AG10803 (cell line): ENCODE results near the gene TSG101.

Source experiments
- DNase-seq: peaks from one replicate; pipeline ENCODE4 v3.0.0; 2010; ENCODE audit warnings: low read depth
- H3K4me3 ChIP-seq: 2 replicates; pipeline ENCODE4 v1.5.1; 2011; ENCODE audit warnings: mild to moderate bottlenecking, low read length, control low read depth
- CTCF ChIP-seq: conservative IDR thresholded peaks from 2 replicates; pipeline ENCODE4 v1.5.1; 2011; ENCODE audit warnings: mild to moderate bottlenecking, low read length, control low read depth, inconsistent platforms

TSG101 gene

GRCh38 chr11:18495271-18495670, 31.5 kb downstream of the TSG101 start:
- TF ChIP-seq CTCF = no peak
- no peak for DNase-seq
- H3K4me3 ChIP-seq = no peak overlapping the region

- DNase-seq = no peak
- TF ChIP-seq CTCF = no peak
- H3K4me3 ChIP-seq = no peak overlapping the region
Observed at GRCh38 chr11:18493310-18493709, 33.4 kb downstream of the TSG101 start.

GRCh38 chr11:18492888-18493287, 33.9 kb downstream of the TSG101 start:
- TF ChIP-seq CTCF = no peak
- H3K4me3 ChIP-seq = no peak overlapping the region
- DNase-seq = no peak

GRCh38 chr11:18491924-18492323, 34.8 kb downstream of the TSG101 start:
- no peak for DNase-seq
- no peak for TF ChIP-seq CTCF
- H3K4me3 ChIP-seq = no peak overlapping the region

GRCh38 chr11:18490736-18491485, 35.8 kb downstream of the TSG101 start:
- DNase-seq = no peak
- TF ChIP-seq CTCF = no peak
- no peak overlapping the region for H3K4me3 ChIP-seq

- DNase-seq = peak; percentile 68
- no peak for TF ChIP-seq CTCF
- H3K4me3 ChIP-seq = no peak overlapping the region
Observed at GRCh38 chr11:18490319-18490718, 36.4 kb downstream of the TSG101 start.

- H3K4me3 ChIP-seq = no peak overlapping the region
- no peak for DNase-seq
- no peak for TF ChIP-seq CTCF
Observed at GRCh38 chr11:18485913-18486528, 40.7 kb downstream of the TSG101 start.
